ENCODE results near the gene CCDC63. TPM values are rescaled to one million over a fixed set of nuclear protein-coding genes. Genes with fewer than 3 reads are reported as not detected.

Gene CCDC63
- total RNA-seq, 1 experiment from 2014 or later: not detected

DNA sequence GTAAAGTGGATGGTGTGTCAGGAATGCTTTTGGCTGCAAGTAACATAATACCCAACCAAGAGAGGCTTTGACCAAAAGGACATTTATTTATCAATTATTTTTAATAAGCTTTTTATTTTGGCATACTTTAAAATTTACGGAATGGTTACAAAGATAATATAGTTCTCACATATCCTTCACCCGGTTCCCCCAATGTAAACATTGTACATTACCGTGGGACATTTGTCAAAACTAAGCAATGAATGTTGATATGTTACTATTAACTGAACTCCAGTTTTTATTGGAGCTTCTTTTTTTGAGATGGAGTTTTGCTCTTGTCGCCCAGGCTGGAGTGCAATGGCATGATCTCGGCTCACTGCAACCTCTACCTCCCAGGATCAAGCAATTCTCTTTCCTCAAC, 23.0 kb downstream of the CCDC63 start:
- in situ Hi-C loops (cut with HindIII; ENCODE audit: low sequenced_read_pairs): no loop called here
- DNase-seq (ENCODE audit: low spot score): no peak

DNA sequence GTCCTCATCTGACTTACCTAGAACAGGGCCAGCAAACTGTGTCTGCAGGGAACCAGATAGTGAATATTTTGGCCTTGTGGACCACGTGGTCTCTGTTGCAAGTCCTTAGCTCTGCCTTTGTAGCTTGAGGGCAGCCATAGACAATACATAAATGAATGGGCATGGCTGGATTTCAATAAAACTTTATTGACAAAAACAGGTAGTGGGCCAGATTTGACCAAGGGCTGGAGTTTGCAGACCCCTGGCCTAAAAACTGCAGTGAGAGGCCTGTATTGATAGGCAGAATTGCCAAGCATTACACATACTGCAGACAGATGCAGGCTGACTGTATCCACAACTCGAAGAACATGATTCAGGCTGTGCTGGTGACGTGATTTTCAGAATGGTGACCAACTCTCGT, 25.3 kb downstream of the CCDC63 start:
- in situ Hi-C loops (cut with HindIII; ENCODE audit: low sequenced_read_pairs): no loop called here
- no peak for DNase-seq (ENCODE audit: low spot score)

DNA sequence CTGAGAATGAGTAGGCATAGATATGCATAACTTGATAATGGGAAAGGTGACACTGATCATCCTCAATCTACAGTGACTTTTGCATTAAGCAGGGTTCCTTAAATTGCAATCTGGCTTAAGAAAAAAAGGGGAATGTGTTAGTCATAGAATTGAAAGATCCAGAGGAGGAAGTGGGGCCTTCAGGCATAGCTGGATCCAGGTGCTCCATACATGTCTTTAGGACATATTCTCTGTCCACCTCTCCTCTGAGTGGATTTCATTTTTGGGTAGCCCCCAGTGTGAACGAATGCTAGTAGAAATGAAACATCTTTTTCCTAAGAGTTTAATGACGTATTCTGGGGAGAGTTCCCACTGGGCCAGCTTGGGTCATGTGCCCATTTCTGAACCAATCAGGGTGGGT, 27.6 kb downstream of the CCDC63 start:
- in situ Hi-C loops (cut with HindIII; ENCODE audit: low sequenced_read_pairs): no loop called here
- DNase-seq (ENCODE audit: low spot score): no peak

DNA sequence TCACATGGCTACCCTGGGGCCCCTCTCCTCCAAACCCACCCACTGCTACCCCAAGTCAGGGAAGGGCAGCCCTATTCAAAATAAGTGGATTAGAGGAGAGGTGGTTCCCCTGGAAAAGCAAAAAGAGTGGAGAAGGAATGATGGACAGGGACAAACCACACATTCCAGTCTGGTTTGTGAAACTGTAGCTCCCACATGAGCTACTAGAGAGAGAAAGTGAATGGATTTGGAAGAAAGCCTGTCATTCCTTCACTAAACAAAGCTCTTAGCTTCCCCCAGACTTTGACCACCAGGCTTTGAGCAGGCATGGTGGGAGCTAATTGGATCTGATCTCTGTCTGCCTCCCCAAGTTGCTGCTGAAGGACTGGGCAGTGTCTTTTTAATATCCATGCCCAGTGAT, 28.0 kb downstream of the CCDC63 start:
- in situ Hi-C loops (cut with HindIII; ENCODE audit: low sequenced_read_pairs): no loop called here
- DNase-seq (ENCODE audit: low spot score): no peak

DNA sequence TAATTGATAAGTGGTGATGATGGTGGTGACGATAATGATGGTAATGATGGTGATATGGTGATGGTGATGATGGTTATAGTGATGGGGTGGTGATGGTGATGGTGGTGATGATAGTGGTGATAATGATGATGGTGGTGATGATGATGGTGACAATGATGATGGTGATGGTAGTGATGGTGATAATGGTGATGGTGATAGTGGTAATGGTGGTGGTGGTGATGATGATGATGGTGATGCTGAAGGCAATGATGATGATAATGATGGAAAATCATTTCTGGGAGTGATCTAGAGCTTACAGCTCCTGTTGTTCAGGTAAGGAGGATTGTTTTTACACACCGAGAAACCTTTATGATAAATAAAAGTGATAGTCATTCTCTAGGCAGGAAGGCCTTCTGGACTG, 33.9 kb downstream of the CCDC63 start:
- DNase-seq (ENCODE audit: low spot score): no peak
- in situ Hi-C loops (cut with HindIII; ENCODE audit: low sequenced_read_pairs): no loop called here

DNA sequence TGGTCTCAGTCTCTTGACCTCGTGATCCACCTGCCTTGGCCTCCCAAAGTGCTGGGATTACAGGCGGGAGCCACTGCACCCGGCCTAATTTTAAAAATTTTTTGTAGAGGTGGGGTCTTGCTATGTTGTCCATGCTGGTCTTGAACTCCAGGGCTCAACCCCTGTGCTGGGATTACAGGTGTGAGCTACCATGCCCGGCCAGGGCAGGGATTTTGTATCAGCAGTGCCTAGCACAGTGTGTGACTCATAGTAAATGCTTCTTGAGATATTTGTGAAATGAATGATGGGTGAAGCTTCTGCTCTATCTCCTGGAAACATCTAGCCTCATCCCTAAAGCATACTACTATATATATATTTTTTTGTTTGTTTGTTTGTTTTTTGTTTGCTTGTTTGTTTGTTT, 36.5 kb downstream of the CCDC63 start:
- in situ Hi-C loops (cut with HindIII; ENCODE audit: low sequenced_read_pairs): no loop called here
- no peak for DNase-seq (ENCODE audit: low spot score)

DNA sequence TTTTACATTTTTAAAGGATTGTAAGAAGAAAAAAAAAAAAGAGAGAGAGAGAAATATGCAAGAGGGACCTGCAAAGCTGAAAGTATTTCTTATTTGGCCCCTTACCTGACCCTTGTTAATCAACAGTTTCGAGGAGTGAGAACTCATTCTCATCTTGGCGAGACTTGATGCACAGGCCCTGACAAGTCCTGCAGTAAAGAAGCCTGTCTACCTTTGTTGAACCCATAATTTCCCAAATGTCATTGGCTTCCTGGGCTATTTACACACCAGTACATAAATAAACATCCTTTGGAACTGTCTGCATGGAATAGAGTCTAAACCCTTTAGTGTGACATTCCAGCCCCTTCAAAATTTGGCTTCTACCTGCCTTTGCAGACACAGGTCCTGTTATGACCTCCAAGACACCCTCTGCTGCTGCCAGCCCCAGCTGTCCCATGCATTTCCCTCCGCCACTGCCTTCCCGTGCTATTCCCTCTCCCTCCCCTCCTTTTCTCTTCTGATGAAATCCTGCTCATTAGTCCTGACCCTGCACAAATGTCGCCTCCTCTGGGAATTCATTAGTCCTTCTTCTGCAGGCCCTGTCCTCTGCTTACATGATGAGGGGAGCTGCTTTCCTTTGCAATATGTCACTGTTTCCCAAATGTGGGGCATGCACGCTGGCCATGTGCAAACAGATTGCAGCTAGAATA, 38.5 kb downstream of the CCDC63 start:
- in situ Hi-C loops (cut with HindIII; ENCODE audit: low sequenced_read_pairs): no loop called here
- DNase-seq (ENCODE audit: low spot score): no peak

DNA sequence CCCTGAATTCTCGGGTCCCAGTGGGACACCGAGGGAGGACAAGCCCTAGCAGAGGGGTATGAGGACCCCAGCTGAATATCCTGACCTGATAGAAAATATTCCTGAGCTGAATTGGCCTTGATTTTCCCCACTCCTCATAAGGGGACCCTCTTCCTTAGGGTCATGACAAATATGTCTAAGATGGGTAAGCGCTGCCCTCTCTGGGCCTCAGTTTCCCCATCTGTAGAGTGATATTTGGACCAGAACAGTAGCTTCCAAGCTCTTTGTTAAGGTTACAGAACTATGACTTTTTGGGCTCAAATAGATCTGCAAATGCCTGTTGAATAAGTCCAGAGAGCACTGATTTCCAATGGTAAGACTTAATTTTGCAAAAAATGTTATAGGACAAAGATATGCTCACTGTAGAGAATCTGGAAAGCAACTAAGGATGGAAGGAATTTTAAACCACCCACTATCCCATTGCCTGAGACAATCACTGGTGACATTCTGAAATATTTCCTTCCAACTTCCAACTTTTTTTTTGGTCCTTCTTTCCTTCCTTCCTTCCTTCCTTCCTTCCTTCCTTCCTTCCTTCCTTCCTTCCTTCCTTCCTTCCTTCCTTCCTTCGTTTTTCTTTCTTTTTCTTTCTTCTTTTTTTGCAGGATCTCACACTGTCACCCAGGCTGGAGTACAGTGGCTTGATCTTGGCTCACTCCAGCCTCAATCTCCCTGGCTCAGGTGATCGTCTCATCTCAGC, 41.6 kb downstream of the CCDC63 start:
- in situ Hi-C loops (cut with HindIII; ENCODE audit: low sequenced_read_pairs): no loop called here
- DNase-seq (ENCODE audit: low spot score): no peak

DNA sequence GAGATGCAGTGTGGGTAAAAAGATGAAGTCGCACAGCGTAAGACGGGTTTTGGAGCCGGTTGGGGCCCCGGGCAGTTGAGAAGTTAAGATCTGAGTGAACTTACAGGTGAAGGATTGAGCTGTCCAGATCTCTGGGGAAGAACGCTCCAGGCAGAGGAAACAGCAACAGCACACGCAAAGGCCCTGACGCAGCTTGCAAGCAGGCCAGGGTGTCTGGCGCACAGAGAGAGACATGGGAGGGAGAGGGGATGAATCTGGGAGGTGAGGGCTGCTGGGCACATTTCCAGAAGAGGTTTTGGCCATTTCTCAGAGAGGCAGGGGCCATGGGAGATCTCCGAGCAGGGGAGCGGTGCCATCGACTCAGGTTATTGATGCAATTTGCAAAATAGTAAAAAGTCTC, 42.6 kb downstream of the CCDC63 start:
- in situ Hi-C loops (cut with HindIII; ENCODE audit: low sequenced_read_pairs): no loop called here
- no peak for DNase-seq (ENCODE audit: low spot score)

DNA sequence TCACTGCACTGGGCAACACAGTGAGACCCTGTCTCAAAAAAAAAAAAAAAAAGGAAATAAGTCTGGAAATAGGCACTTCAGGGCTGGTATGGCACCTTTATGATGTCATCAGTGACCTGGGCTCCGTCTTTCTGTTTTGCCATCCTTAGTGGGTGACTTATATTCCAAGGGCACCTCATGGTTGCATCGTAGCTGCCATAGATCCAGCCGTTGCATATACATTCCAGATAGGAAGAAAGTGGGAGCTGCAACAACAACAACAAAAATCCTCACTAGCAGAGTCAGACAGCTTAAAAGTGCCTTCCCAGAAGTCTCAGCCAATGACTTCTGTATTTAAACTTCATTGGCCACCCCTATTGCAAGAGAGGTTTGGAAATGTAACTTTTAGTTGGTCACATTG, 47.2 kb downstream of the CCDC63 start:
- no peak for DNase-seq (ENCODE audit: low spot score)
- in situ Hi-C loops (cut with HindIII; ENCODE audit: low sequenced_read_pairs): no loop called here

DNA sequence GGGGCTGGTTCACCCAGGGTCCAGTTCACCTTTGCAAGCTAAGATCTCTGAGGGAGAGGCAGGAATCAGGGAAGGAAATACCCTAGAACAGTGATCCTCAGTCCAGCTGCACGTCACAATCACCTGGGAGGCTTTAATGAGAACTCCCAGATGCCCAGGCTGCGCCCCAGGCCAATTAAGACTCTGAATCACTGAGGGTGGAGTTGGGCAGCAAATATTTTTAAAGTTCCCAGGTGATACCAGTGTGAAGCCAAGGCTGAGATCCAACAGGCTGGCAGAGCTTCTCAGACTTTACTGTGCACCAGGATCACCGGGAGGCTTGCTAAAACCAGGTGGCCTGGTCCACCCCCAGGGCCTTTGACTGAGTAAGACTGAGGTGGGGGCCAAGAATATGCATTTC, 49.8 kb downstream of the CCDC63 start:
- DNase-seq (ENCODE audit: low spot score): no peak
- in situ Hi-C loops (cut with HindIII; ENCODE audit: low sequenced_read_pairs): no loop called here

DNA sequence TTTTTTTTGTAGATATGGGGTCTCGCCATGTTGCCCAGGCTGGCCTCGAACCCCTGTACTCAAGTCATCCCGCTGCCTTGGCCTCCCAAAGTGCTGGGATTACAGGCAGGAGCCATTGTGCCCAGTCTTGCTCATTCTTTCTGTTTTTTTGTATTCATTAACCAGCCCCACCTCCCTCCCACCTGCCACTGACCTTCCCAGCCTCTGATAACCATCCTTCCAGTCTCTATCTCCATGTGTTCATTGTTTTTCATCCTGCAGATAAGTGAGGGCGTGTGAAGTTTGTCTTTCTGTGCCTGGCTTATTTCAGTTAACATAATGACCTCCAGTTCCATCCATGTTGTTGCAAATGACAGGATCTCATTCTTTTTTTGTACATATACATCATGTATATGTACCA, 54.6 kb downstream of the CCDC63 start:
- no peak for DNase-seq (ENCODE audit: low spot score)
- in situ Hi-C loops (cut with HindIII; ENCODE audit: low sequenced_read_pairs): no loop called here

DNA sequence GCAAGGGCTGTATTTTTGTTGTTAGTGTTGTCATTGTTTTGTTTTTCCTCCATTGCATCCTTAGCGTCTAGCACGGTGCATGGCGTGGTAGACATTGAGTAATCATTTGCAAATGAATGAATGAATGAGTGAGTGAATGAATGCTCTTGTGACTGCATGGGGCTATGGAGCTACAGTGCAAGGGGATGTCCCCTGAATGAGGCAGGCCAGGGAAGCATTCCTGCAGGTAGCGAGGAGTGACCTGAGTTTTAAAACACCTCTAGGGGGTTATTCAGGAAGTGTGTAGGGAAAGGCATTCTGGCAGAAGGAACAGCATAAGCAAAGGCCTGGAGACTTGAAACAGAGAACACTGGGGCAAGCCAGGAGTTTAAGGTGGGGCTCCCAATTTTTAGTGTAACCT, 56.7 kb downstream of the CCDC63 start:
- DNase-seq (ENCODE audit: low spot score): no peak
- in situ Hi-C loops (cut with HindIII; ENCODE audit: low sequenced_read_pairs): no loop called here

DNA sequence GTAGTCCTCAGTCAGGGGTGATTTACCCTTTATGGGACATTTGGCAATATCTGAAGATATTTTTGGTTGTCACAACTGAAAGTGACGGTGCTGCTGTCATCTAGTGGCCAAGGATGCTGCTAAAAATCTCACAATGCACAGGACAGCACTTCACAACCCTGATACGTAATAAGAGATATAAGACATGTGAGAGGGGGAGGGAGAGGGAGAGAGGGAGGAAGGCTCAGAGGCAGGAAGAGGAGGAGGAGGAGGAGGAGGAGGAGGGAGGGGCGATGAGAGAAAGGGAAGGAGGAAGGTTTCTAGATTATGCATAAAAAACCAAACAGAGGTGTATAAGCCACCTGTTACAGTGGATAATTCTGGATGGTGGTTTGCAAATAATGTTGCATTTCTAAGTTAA, 59.3 kb downstream of the CCDC63 start:
- in situ Hi-C loops (cut with HindIII; ENCODE audit: low sequenced_read_pairs): no loop called here
- no peak for DNase-seq (ENCODE audit: low spot score)

DNA sequence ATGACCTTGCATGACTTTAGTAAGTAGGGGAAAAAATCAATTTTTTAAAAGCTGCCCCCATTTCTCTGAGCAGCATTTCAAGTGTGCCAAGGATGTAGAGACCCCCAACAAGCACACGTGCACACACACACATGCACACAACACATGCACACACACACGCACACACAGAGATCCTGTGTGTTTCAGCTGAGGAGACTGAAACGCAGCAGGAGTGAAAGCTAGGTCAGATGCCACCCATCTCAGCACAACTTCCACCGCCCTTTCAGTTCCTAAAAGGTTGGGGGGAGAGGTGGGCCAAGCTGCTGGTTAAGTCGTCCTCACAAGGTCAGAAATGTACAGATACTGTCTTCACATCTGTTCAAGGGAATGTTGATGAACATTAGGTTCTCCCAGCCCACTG, 59.7 kb downstream of the CCDC63 start:
- in situ Hi-C loops (cut with HindIII; ENCODE audit: low sequenced_read_pairs): no loop called here

DNA sequence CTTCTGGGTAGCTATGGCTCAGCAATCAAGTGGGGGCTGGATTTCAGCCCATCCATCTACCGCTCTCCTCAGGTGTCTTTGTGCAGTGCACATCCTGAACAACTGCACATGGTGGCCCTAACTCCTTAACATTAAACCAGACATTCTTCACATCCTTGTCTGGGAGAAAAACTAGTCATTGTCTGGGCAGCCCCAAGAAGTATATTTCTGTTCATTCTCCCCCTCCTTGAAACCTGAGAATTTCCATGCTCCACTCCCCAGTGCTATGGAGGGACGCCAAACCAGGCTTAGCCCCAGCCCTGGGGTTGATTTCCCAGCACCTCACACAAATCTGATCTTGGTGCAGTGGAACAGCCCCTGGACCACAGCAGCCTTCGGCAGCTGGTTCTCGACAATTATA, 60.2 kb downstream of the CCDC63 start:
- no peak for DNase-seq (ENCODE audit: low spot score)
- in situ Hi-C loops (cut with HindIII; ENCODE audit: low sequenced_read_pairs): no loop called here

More for the DNA sequence above, 59.7 kb downstream of the CCDC63 start:
- DNase-seq (ENCODE audit: low spot score): no peak

DNA sequence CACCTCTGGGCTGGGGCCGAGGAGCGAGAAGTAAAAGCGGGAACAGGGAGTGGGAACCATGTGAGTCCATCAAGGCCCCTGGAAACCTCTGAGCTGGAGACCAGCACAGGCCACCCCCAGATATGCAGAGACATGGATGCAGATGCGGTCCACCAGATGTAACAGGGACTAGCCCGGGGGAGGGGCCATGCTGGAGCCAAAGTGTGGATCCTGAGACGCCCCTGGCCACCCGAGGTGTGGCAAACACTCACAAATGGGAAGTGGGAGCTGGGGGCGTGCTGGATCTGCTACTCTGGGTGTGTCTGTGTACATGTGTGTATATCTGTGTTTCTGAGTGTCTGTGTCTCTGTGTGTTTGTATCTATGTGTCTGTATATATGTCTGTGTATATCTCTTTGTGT, 60.8 kb downstream of the CCDC63 start:
- no peak for DNase-seq (ENCODE audit: low spot score)

DNA sequence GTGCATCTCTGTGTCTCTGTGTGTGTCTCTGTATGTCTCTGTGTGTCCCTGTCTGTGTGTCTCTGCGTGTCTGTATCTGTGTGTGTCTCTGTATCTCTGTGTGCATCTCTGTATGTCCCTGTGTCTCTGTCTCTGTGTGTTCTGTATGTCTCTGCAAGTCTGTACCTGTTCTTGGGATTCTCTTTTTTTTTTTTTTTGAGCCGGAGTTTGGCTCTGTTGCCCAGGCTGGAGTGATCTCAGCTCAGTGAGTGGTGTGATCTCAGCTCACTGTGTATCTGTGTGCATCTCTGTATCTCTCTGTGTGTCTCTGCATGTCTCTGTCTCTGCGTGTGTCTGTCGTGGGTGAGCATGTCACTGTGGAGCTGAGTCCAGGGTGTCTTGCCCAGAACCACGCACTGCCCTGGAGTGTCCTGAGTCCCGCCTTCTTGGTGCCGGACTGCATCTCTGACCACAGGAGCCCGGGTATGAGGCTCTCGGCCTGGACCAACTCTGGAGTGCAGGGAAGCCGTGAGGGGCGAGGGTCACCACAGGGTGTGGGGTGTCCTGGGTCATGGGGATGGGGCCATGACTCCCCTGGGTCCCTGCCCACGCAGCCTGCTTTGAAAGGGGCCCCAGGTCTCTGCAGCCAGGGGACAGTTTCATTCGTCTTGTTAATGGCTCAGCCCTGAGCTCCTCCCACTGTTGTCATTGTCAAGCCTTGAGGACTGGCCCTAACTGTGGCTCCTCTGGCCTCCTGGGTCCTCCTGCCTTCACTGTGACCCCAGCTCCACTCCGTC, 61.8 kb downstream of the CCDC63 start:
- no peak for DNase-seq (ENCODE audit: low spot score)
- in situ Hi-C loops (cut with HindIII; ENCODE audit: low sequenced_read_pairs): no loop called here

More for the DNA sequence above, 60.8 kb downstream of the CCDC63 start:
- in situ Hi-C loops (cut with HindIII; ENCODE audit: low sequenced_read_pairs): no loop called here

DNA sequence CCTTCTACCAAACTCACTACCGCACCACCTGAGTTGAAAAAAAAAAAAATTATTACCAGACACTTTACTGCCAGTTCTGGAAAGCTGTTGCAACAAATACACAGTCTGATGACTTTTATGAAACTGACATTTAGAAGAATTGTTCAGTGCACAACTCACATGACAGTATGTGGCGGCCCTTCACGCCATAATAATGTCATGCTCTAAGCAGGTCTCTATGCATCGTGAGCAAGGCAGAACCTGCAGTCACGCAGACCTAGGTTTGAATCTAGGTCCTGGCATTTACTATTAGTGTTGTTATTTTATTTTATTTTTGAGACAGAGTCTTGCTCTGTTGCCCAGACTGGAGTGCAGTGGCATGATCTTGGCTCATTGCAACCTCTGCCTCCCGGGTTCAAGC, 65.5 kb downstream of the CCDC63 start:
- no peak for DNase-seq (ENCODE audit: low spot score)
- in situ Hi-C loops (cut with HindIII; ENCODE audit: low sequenced_read_pairs): no loop called here

All from G401 (cell line).